ENCODE measurements around the gene ACADSB. TPM values are rescaled to one million over a fixed set of nuclear protein-coding genes. Genes with fewer than 3 reads are reported as not detected.

ACADSB gene
- total RNA-seq, 1 experiment from 2014 or later, result 3.8 TPM

GRCh38 chr10:123042708-123043408 lies 34.1 kb downstream of the ACADSB start:
- DNase-seq (ENCODE audit: low read depth), result no peak

GRCh38 chr10:123043409-123043925 lies 34.7 kb downstream of the ACADSB start:
- peak; percentile 50 for DNase-seq (ENCODE audit: low read depth)

- DNase-seq (ENCODE audit: low read depth), result peak; percentile 19
Measured at GRCh38 chr10:123044391-123044790, 35.6 kb downstream of the ACADSB start.

GRCh38 chr10:123045961-123046731 lies 37.3 kb downstream of the ACADSB start:
- DNase-seq (ENCODE audit: low read depth), result no peak

- DNase-seq (ENCODE audit: low read depth), result no peak
Measured at GRCh38 chr10:123057968-123058367, 49.2 kb downstream of the ACADSB start.

GRCh38 chr10:123061865-123062264 lies 53.1 kb downstream of the ACADSB start:
- DNase-seq (ENCODE audit: low read depth), result no peak

GRCh38 chr10:123062726-123063125 lies 53.9 kb downstream of the ACADSB start:
- DNase-seq (ENCODE audit: low read depth), result no peak

GRCh38 chr10:123068087-123068853 lies 59.5 kb downstream of the ACADSB start:
- DNase-seq (ENCODE audit: low read depth), result no peak

- no peak for DNase-seq (ENCODE audit: low read depth)
Measured at GRCh38 chr10:123069246-123069986, 60.6 kb downstream of the ACADSB start.

GRCh38 chr10:123073187-123073586 lies 64.4 kb downstream of the ACADSB start:
- DNase-seq (ENCODE audit: low read depth), result no peak

- no peak for DNase-seq (ENCODE audit: low read depth)
Measured at GRCh38 chr10:123074215-123074614, 65.4 kb downstream of the ACADSB start.

- DNase-seq (ENCODE audit: low read depth), result no peak
Measured at GRCh38 chr10:123081896-123082295, 73.1 kb downstream of the ACADSB start.

- no peak for DNase-seq (ENCODE audit: low read depth)
Measured at GRCh38 chr10:123083811-123084210, 75.0 kb downstream of the ACADSB start.

- no peak for DNase-seq (ENCODE audit: low read depth)
Measured at GRCh38 chr10:123086281-123086680, 77.5 kb downstream of the ACADSB start.

GRCh38 chr10:123087348-123087747 lies 78.5 kb downstream of the ACADSB start:
- no peak for DNase-seq (ENCODE audit: low read depth)

GRCh38 chr10:123087786-123088185 lies 79.0 kb downstream of the ACADSB start:
- no peak for DNase-seq (ENCODE audit: low read depth)

GRCh38 chr10:123092635-123093414 lies 84.0 kb downstream of the ACADSB start:
- DNase-seq (ENCODE audit: low read depth), result no peak

- no peak for DNase-seq (ENCODE audit: low read depth)
Measured at GRCh38 chr10:123093489-123093888, 84.7 kb downstream of the ACADSB start.

- DNase-seq (ENCODE audit: low read depth), result no peak
Measured at GRCh38 chr10:123096452-123096851, 87.6 kb downstream of the ACADSB start.

- DNase-seq (ENCODE audit: low read depth), result no peak
Measured at GRCh38 chr10:123097039-123097438, 88.2 kb downstream of the ACADSB start.

Data from RPMI7951 (cell line).